IMR-90 (cell line): ENCODE measurements around the gene HAUS3. TPM values are rescaled to one million over a fixed set of nuclear protein-coding genes. Genes with fewer than 3 reads are reported as not detected.
A peak's percentile ranks its signal among the peaks of the same experiment; 100 is the strongest.

ENCODE experiments used
- ATAC-seq: fragments of 200-7000 bp; cut with Tn5 transposase; 2 replicates; pipeline ENCODE4 v1.9.1; 2020; ENCODE audit warnings: low read depth, mild to moderate bottlenecking, moderate library complexity
- BruUV-seq: library from RNA; stranded (reverse); fragments of 400-500 nt; replicated peaks from 2 replicates; lab custom pipeline; 2021; lab: Mats Ljungman, UMichigan
- CTCF ChIA-PET: fragments of 300-600 bp; formaldehyde crosslinking; extraction: SDS; loops from one replicate; lab custom pipeline; 2021; ENCODE audit warnings: antibody characterized with exemption; lab: Yijun Ruan, JAX
- POLR2A ChIA-PET: fragments of 300-600 bp; sonication (Branson Sonifier 250); formaldehyde crosslinking; loops from one replicate; lab custom pipeline; 2022; ENCODE audit warnings: antibody characterized with exemption; ENCODE audit not compliant: unreplicated experiment; lab: Charles Lee
- DNase-seq: peaks from one replicate; pipeline ENCODE4 v3.0.0; 2013
- H2AFZ ChIP-seq: replicated peaks from 2 replicates; pipeline ENCODE3; 2013; ENCODE audit warnings: low read length, mild to moderate bottlenecking; ENCODE audit not compliant: poor library complexity
- H2AK5ac ChIP-seq: 2 replicates; pipeline ENCODE4 v1.6.1; 2013; ENCODE audit warnings: low read depth, low read length, inconsistent platforms
- H2AK9ac ChIP-seq: replicated peaks from 2 replicates; pipeline ENCODE3; 2013; ENCODE audit warnings: mild to moderate bottlenecking, low read depth, low read length, moderate library complexity; ENCODE audit not compliant: poor library complexity
- H2BK120ac ChIP-seq: 2 replicates; pipeline ENCODE4 v1.6.1; 2013; ENCODE audit warnings: low read depth, low read length, inconsistent platforms
- H2BK15ac ChIP-seq: 3 replicates; pipeline ENCODE4 v1.6.1; 2013; ENCODE audit warnings: low read depth, low read length, inconsistent platforms
- H2BK20ac ChIP-seq: 2 replicates; pipeline ENCODE4 v1.6.1; 2013; ENCODE audit warnings: low read depth, mild to moderate bottlenecking, inconsistent platforms, low read length, moderate library complexity
- H2BK5ac ChIP-seq: 2 replicates; pipeline ENCODE4 v1.6.1; 2013; ENCODE audit warnings: mild to moderate bottlenecking, low read depth, low read length, inconsistent platforms; ENCODE audit not compliant: poor library complexity, severe bottlenecking
- H3K14ac ChIP-seq: replicated peaks from 2 replicates; pipeline ENCODE4 v1.6.1; 2013; ENCODE audit warnings: low read depth, low read length, inconsistent platforms
- H3K18ac ChIP-seq: 2 replicates; pipeline ENCODE4 v1.6.1; 2013; ENCODE audit warnings: low read depth, low read length, control low read depth
- H3K23ac ChIP-seq: 2 replicates; pipeline ENCODE4 v1.6.1; 2013; ENCODE audit warnings: low read depth, low read length, inconsistent platforms
- H3K27ac ChIP-seq: 2 replicates; pipeline ENCODE4 v1.5.1; 2013; ENCODE audit warnings: mild to moderate bottlenecking, control low read depth, low read length; ENCODE audit not compliant: insufficient read depth
- H3K27me3 ChIP-seq: 2 replicates; pipeline ENCODE4 v1.6.1; 2013; ENCODE audit warnings: low read length; ENCODE audit not compliant: control insufficient read depth, insufficient read depth
- H3K36me3 ChIP-seq: 2 replicates; pipeline ENCODE4 v1.6.1; 2013; ENCODE audit warnings: low read length, mixed read lengths; ENCODE audit not compliant: control insufficient read depth, insufficient read depth
- H3K4ac ChIP-seq: 2 replicates; pipeline ENCODE4 v1.6.1; 2013; ENCODE audit warnings: low read depth, low read length, inconsistent platforms
- H3K4me1 ChIP-seq: 2 replicates; pipeline ENCODE4 v1.6.1; 2013; ENCODE audit warnings: low read length, mixed read lengths; ENCODE audit not compliant: control insufficient read depth, insufficient read depth
- H3K4me2 ChIP-seq: 2 replicates; pipeline ENCODE4 v1.6.1; 2013; ENCODE audit warnings: low read depth, mild to moderate bottlenecking, control low read depth, low read length, moderate library complexity
- H3K4me3 ChIP-seq: 2 replicates; pipeline ENCODE4 v1.5.1; 2013; ENCODE audit warnings: low read depth, mild to moderate bottlenecking, control low read depth, low read length, moderate library complexity; ENCODE audit not compliant: insufficient read depth
- H3K56ac ChIP-seq: 2 replicates; pipeline ENCODE4 v1.6.1; 2013; ENCODE audit warnings: low read length, inconsistent platforms; ENCODE audit not compliant: insufficient read depth; ENCODE audit errors: extremely low read depth
- H3K79me1 ChIP-seq, 2 experiments: 2 replicates each; pipeline ENCODE4 v1.6.1; 2013; ENCODE audit warnings: low read length in 2 of 2, inconsistent platforms in 1 of 2, low read depth in 1 of 2
- H3K9ac ChIP-seq: 2 replicates; pipeline ENCODE4 v1.6.1; 2013; ENCODE audit warnings: low read depth, low read length, control low read depth
- H3K9me1 ChIP-seq: 2 replicates; pipeline ENCODE4 v1.6.1; 2013; ENCODE audit warnings: low read length, inconsistent platforms; ENCODE audit not compliant: insufficient read depth
- H3K9me3 ChIP-seq: 2 replicates; pipeline ENCODE4 v1.6.1; 2013; ENCODE audit warnings: low read length; ENCODE audit not compliant: control insufficient read depth, insufficient read depth
- H4K20me1 ChIP-seq: 2 replicates; pipeline ENCODE4 v1.6.1; 2013; ENCODE audit warnings: low read length, inconsistent platforms; ENCODE audit not compliant: insufficient read depth
- H4K5ac ChIP-seq: 2 replicates; pipeline ENCODE4 v1.6.1; 2013; ENCODE audit warnings: mild to moderate bottlenecking, low read depth, low read length, control low read depth
- H4K8ac ChIP-seq, 2 experiments: 2 replicates each; pipeline ENCODE4 v1.6.1; 2013; ENCODE audit warnings: low read depth in 2 of 2, low read length in 2 of 2, control low read depth in 1 of 2, inconsistent platforms in 1 of 2
- H4K91ac ChIP-seq: 2 replicates; pipeline ENCODE4 v1.6.1; 2013; ENCODE audit warnings: low read depth, low read length, inconsistent platforms; ENCODE audit not compliant: insufficient read depth
- BHLHE40 ChIP-seq: fragments of 150-350 bp; IDR thresholded peaks from 2 replicates; pipeline ENCODE4 v1.6.1; 2016; ENCODE audit warnings: mild to moderate bottlenecking, low read depth, low read length
- CEBPB ChIP-seq: IDR thresholded peaks from 2 replicates; pipeline ENCODE4 v1.6.1; 2012; ENCODE audit warnings: low read depth, low read length, improper control_type of control experiment
- CHD1 ChIP-seq: IDR thresholded peaks from 2 replicates; pipeline ENCODE4 v1.6.1; 2012; ENCODE audit warnings: low read depth, low read length, improper control_type of control experiment
- CTCF ChIP-seq: conservative IDR thresholded peaks from 2 replicates; pipeline ENCODE4 v1.5.1; 2012; ENCODE audit warnings: mild to moderate bottlenecking, low read depth, low read length, improper control_type of control experiment
- ELK1 ChIP-seq: fragments of 150-350 bp; IDR thresholded peaks from 2 replicates; pipeline ENCODE4 v1.6.1; 2016; ENCODE audit warnings: low read depth, mild to moderate bottlenecking, low read length, moderate library complexity, borderline replicate concordance
- FOS ChIP-seq: fragments of 150-350 bp; IDR thresholded peaks from 2 replicates; pipeline ENCODE4 v1.6.1; 2016; ENCODE audit warnings: low read depth, low read length
- MAZ ChIP-seq: IDR thresholded peaks from 2 replicates; pipeline ENCODE4 v1.6.1; 2012; ENCODE audit warnings: low read depth, mild to moderate bottlenecking, low read length, improper control_type of control experiment, moderate library complexity, borderline replicate concordance
- MXI1 ChIP-seq: IDR thresholded peaks from 2 replicates; pipeline ENCODE4 v1.6.1; 2012; ENCODE audit warnings: low read depth, mild to moderate bottlenecking, low read length, moderate library complexity, borderline replicate concordance
- NFE2L2 ChIP-seq: fragments of 150-350 bp; IDR thresholded peaks from 2 replicates; pipeline ENCODE4 v1.6.1; 2016; ENCODE audit warnings: low read depth, mild to moderate bottlenecking, low read length
- RCOR1 ChIP-seq: IDR thresholded peaks from 2 replicates; pipeline ENCODE4 v1.6.1; 2012; ENCODE audit warnings: mild to moderate bottlenecking, low read length, improper control_type of control experiment; ENCODE audit not compliant: insufficient replicate concordance
- RFX5 ChIP-seq: IDR thresholded peaks from 2 replicates; pipeline ENCODE4 v1.8.0; 2012; ENCODE audit warnings: low read depth, mild to moderate bottlenecking, low read length, moderate library complexity
- SMC3 ChIP-seq: fragments of 150-350 bp; IDR thresholded peaks from 2 replicates; pipeline ENCODE4 v1.6.1; 2016; ENCODE audit warnings: low read depth, mild to moderate bottlenecking, antibody characterized with exemption, low read length, moderate library complexity
- WGBS, 2 experiments: methylation state at CpG; one replicate each; pipeline versions ENCODE4 v1.1.5 to v1.1.7; 2013; ENCODE audit warnings: missing lambda C conversion rate in 2 of 2; ENCODE audit not compliant: insufficient read length in 1 of 2; ENCODE audit errors: extremely low coverage in 2 of 2; 5-methylcytosine and 5-hydroxymethylcytosine counted together
- dilution Hi-C: fragments of 300-500 bp; cut with HindIII; formaldehyde crosslinking; loops from one replicate; pipeline ENCODE4 v1.14.3; 2018; ENCODE audit warnings: low sequenced_read_pairs; ENCODE audit not compliant: unreplicated experiment
- in situ Hi-C: fragments of 300-500 bp; cut with MboI; formaldehyde crosslinking; loops from 3 replicates; pipeline ENCODE4 v1.14.3; 2019; ENCODE audit warnings: low sequenced_read_pairs, inconsistent platforms, mixed read lengths
- intact Hi-C: fragments of 100-400 bp; cut with micrococcal nuclease; formaldehyde crosslinking; loops from 2 replicates; pipeline ENCODE4 v1.10.0; 2022
- polyA plus RNA-seq, 3 experiments: library from polyadenylated mRNA; depleted of rRNA; stranded (reverse); fragments of >200 nt; gene quantifications; 2 replicates each; pipeline ENCODE4 v1.2.3, GENCODE V29; 2012; ENCODE audit warnings: low replicate concordance in 1 of 3
- total RNA-seq: library from RNA; depleted of rRNA; stranded (reverse); fragments of >200 nt; gene quantifications from 2 replicates; pipeline ENCODE4 v1.2.3, GENCODE V29; 2012
- TF ChIP-seq, protein P1 (sequence below): fragments of 150-350 bp; IDR thresholded peaks from 2 replicates; pipeline ENCODE4 v1.6.1; 2017; ENCODE audit warnings: mild to moderate bottlenecking, antibody characterized with exemption, low read length, low read depth

Gene HAUS3
- total and polyA plus RNA-seq, 2 of the 4 experiments (the other 2 are of a cell fraction), result 4.3 to 4.8 TPM

GRCh38 chr4:2251073-2251794 lies 9.3 kb upstream of the HAUS3 start:
- no peak overlapping the region for H2BK120ac ChIP-seq
- no peak for ATAC-seq

More at GRCh38 chr4:2251073-2251794, 9.3 kb upstream of the HAUS3 start:
- Histone ChIP-seq H2BK5ac (no peak overlapping the region), H2AK5ac (no peak overlapping the region), H4K8ac (no peak overlapping the region), H3K36me3 (peaks cover 65% of the 10 kb centered on the region), H3K27ac (no peak overlapping the region), H3K79me1 (peaks cover 7 to 31% of the 10 kb centered on the region in 2 experiments; a peak in 3 of 4 replicates), H4K91ac (no peak overlapping the region), H3K18ac (no peak overlapping the region), H2BK20ac (no peak overlapping the region), H3K4ac (no peak overlapping the region), H3K9me3 (no peaks in the 10 kb centered on the region), H4K20me1 (peaks cover 47% of the 10 kb centered on the region), H3K23ac (no peak overlapping the region), H2AK9ac (no peak overlapping the region), H3K9ac (no peak overlapping the region), H3K56ac (no peak overlapping the region), H3K27me3 (no peaks in the 10 kb centered on the region), H2BK15ac (no peak overlapping the region), H3K14ac (no peak overlapping the region), H3K9me1 (0 out of 2 replicates have a peak, but pooled peaks cover 3% of the 10 kb centered on the region), H4K5ac (no peak overlapping the region), H3K4me2 (no peak overlapping the region), H2AFZ (peak overlapping the region; percentile 0), H3K4me1 (peaks cover 1% of the 10 kb centered on the region; the same call in 1 of the 2 replicates), H3K4me3 (no peak overlapping the region)
- ChIA-PET CTCF (no interaction called here), POLR2A (no interaction called here)
- no peak for DNase-seq
- in situ Hi-C loops, result no loop called here
- dilution Hi-C loops, result no loop called here
- WGBS, 2 experiments, result 90% methylated on average over 12 of the region's 25 CpGs; no CpG with 5 or more reads in 1 of the 2 experiments
- BruUV-seq, result no TSS peak
- intact Hi-C loops, result no loop called here
- no peak for TF ChIP-seq NFE2L2
- no peak for TF ChIP-seq CTCF
- TF ChIP-seq CEBPB, result no peak
- no peak for TF ChIP-seq SMC3
- no peak for TF ChIP-seq ELK1
- TF ChIP-seq, protein P1, sequence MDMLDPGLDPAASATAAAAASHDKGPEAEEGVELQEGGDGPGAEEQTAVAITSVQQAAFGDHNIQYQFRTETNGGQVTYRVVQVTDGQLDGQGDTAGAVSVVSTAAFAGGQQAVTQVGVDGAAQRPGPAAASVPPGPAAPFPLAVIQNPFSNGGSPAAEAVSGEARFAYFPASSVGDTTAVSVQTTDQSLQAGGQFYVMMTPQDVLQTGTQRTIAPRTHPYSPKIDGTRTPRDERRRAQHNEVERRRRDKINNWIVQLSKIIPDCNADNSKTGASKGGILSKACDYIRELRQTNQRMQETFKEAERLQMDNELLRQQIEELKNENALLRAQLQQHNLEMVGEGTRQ, result no peak
- TF ChIP-seq RFX5, result no peak
- no peak for TF ChIP-seq CHD1
- no peak for TF ChIP-seq BHLHE40
- no peak for TF ChIP-seq RCOR1
- TF ChIP-seq MXI1, result no peak
- no peak for TF ChIP-seq MAZ
- TF ChIP-seq FOS, result no peak
